Body of pancreas (tissue), 4 donors: ENCODE data around the gene PIERCE2.

Experiments
- POLR2A ChIP-seq, 3 donors: fragments of 450-650 bp; IDR thresholded peaks; one replicate each; pipeline ENCODE4 v1.6.1; 2016; ENCODE audit warnings: antibody characterized with exemption in 3 of 3, mild to moderate bottlenecking in 2 of 3
- TF ChIP-seq, protein P1 (sequence below), 7 experiments: fragments of 450-650 bp in 4 of 7; fragments of 200-600 bp in 3 of 7; sonication (generic) in 3 of 7; IDR thresholded peaks; one replicate each; pipeline ENCODE4 v1.5.1; 2016 to 2019; ENCODE audit warnings: antibody characterized with exemption in 7 of 7

DNA sequence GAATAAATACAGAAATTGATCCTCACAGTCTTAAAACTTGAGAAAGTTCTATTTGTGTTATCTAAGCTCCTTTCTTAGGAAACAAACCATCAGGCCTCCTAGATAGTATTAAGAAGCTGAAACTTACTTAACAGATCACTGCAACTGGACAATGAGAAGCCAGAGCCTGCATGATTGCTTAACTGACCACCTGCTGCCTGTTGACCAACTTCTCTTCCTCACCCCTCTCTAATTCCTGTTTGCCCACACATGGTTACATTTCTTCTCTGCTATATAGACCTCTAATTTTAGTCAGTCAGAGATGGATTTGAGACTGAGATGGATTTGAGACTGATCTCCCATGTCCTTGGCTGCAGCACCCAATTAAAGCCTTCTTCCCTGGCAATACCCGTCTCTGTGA is 13.6 kb upstream of the PIERCE2 start:
- TF ChIP-seq, protein P1, sequence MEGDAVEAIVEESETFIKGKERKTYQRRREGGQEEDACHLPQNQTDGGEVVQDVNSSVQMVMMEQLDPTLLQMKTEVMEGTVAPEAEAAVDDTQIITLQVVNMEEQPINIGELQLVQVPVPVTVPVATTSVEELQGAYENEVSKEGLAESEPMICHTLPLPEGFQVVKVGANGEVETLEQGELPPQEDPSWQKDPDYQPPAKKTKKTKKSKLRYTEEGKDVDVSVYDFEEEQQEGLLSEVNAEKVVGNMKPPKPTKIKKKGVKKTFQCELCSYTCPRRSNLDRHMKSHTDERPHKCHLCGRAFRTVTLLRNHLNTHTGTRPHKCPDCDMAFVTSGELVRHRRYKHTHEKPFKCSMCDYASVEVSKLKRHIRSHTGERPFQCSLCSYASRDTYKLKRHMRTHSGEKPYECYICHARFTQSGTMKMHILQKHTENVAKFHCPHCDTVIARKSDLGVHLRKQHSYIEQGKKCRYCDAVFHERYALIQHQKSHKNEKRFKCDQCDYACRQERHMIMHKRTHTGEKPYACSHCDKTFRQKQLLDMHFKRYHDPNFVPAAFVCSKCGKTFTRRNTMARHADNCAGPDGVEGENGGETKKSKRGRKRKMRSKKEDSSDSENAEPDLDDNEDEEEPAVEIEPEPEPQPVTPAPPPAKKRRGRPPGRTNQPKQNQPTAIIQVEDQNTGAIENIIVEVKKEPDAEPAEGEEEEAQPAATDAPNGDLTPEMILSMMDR (IDR thresholded peaks at IDR 0.05): no peak
- TF ChIP-seq POLR2A (IDR thresholded peaks at IDR 0.05): no peak
